ENCODE measurements around the gene PUS7.
A peak's percentile ranks its signal among the peaks of the same experiment; 100 is the strongest.
"Not testable (repeated sequence)": the region's sequence is repeated elsewhere in the genome, so short reads cannot be mapped to it uniquely, and the experiment has no call there.

Gene PUS7

DNA sequence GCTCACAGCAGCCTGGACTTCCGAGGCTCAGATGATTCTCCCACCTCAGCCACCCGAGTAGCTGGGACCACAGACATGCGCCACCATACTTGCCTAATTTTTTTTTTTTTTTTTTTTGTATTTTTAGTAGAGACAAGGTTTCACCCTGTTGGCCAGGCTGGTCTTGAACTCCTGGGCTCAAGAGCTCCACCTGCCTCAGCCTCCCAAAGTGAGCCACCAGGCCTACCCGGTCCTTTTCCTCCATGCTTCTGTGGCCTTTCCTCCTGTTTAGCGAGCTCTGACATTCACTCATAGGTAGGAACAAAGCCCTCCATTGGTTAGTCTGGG lies 83.3 kb downstream of the PUS7 start:
- TF ChIP-seq, protein P1, sequence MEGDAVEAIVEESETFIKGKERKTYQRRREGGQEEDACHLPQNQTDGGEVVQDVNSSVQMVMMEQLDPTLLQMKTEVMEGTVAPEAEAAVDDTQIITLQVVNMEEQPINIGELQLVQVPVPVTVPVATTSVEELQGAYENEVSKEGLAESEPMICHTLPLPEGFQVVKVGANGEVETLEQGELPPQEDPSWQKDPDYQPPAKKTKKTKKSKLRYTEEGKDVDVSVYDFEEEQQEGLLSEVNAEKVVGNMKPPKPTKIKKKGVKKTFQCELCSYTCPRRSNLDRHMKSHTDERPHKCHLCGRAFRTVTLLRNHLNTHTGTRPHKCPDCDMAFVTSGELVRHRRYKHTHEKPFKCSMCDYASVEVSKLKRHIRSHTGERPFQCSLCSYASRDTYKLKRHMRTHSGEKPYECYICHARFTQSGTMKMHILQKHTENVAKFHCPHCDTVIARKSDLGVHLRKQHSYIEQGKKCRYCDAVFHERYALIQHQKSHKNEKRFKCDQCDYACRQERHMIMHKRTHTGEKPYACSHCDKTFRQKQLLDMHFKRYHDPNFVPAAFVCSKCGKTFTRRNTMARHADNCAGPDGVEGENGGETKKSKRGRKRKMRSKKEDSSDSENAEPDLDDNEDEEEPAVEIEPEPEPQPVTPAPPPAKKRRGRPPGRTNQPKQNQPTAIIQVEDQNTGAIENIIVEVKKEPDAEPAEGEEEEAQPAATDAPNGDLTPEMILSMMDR (IDR thresholded peaks at IDR 0.05; ENCODE audit: low read depth, low read length): no peak
- no peak for DNase-seq (ENCODE audit: extremely low read depth, low read depth)

DNA sequence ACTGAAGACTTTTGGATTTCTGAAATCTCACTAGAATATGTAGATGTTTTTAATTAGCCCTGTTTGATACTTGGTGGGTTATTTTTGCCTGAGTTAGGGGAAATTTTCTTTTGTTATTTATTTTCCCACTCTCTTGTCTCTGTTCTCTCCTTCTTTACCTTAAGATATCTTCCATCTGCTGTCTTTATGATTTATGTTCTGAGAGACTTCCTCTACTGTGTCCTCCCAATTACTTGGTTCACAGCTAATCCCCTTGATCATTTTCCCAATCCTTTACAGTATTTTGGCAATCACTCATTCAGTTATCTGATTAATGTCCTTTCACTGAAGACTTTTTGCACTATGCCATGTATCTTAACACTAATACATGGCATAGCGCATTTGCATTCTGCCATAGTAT lies 83.8 kb downstream of the PUS7 start:
- TF ChIP-seq, protein P1 (IDR thresholded peaks at IDR 0.05; ENCODE audit: low read depth, low read length): no peak
- DNase-seq (ENCODE audit: extremely low read depth, low read depth): no peak

DNA sequence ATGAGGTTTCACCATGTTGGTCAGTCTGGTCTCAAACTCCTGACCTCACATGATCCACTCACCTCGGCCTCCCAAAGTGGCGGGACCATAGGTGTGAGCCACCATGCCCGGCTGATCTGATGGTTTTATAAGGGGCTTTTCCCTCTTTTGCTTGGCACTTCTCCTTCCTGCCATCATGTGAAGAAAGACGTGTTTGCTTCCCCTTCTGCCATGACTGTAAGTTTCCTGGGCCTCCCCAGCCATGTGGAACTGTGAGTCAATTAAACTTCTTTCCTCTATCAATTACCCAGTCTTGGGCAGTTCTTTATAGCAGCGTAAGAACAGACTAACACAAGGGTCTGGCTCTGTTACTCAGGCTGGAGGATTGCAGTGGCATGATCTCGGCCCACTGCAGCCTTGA lies 84.7 kb downstream of the PUS7 start:
- not testable (repeated sequence) for DNase-seq (ENCODE audit: extremely low read depth, low read depth)

DNA sequence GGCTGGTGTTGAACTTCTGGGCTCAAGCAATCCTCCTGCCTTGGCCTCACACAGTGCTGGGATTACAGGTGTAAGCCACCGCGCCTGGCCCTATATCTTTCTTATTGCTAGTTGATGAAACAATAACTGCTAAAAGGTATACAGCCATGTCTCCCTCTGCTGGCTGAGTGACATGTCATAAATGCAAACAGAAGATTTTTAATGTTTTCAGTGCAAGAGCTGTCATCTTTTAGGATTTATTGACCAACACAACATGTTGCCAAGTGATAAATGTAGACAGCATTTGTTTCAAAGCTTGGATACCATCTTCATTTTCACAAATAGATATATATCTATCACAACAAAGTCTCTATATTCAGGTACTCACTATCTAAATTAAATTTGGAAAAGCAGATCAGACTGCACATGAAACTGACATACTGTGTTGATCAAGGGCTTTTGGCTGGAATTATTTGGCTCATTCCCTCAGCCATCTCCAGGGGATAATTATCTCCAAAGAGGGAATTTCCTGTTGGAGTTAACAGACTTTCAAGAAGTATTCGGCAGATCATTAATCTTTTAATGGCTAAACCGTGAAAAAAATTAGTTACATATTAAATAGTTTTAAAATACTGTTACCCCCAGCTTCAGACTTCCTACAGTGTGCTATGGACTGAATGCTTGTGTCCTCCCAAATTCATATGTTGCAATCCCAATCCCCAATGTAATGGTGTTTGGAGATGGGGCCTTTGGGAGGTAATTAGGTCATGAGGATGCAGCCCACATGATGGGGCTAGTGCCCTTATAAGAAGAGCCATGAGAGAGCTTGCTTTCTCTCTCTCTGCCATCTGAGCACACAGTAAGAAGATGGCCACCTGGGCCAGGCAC lies 92.1 kb downstream of the PUS7 start:
- DNase-seq (ENCODE audit: extremely low read depth, low read depth): peak; percentile 11
- TF ChIP-seq, protein P1 (IDR thresholded peaks at IDR 0.05; ENCODE audit: low read depth, low read length): peak; percentile 38

- TF ChIP-seq, protein P1 (IDR thresholded peaks at IDR 0.05; ENCODE audit: low read depth, low read length): no peak
- DNase-seq (ENCODE audit: extremely low read depth, low read depth): no peak
Observed at GRCh38 chr7:105426606-105427146, 95.4 kb downstream of the PUS7 start.

DNA sequence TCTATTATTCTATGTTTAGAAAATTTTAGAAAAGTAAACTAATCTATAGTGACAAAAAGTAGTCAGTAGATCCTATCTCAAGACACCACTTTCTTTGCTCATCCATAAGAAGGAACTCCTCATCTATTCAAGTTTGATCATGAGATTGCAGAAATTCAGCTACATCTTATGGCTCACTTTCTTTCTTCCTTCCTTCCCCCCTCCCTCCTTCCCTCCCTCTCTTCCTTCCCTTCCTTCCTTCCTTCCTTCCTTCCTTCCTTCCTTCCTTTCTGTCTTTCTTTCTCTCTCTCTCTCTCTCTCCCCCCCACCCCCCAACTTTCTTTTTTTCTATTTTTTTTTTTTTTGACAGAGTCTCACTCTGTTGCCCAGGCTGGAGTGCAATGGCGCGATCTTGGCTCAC lies 98.1 kb downstream of the PUS7 start:
- no peak for DNase-seq (ENCODE audit: extremely low read depth, low read depth)
- TF ChIP-seq, protein P1 (IDR thresholded peaks at IDR 0.05; ENCODE audit: low read depth, low read length): no peak

DNA sequence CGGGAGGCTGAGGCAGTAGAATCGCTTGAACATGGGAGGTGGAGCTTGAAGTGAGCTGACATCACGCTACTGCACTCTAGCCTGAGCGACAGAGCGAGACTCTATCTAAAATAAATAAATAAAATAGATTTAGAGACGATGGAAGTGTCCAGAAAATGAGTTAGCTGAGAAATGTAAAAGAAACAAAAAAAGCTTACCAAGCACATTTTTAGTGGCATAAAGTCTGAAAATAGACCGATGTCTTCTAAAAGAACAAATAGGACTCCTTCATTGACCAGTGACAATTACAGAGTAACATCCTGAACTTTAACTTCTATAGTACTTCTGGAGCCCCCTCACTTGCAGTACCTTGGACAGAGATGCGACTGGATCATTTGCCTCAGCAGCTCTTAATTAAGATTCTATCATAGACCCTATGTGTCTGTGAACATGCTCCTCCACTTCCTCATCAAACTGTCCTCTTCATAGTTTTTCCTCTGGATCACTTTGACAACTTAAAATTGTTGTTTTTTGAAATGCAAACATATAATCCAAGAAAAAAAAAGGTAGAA lies 108.1 kb downstream of the PUS7 start:
- TF ChIP-seq, protein P1 (IDR thresholded peaks at IDR 0.05; ENCODE audit: low read depth, low read length): no peak
- no peak for DNase-seq (ENCODE audit: extremely low read depth, low read depth)

GRCh38 chr7:105410774-105411173 lies 111.3 kb downstream of the PUS7 start:
- DNase-seq (ENCODE audit: extremely low read depth, low read depth): not testable (repeated sequence)

- not testable (repeated sequence) for DNase-seq (ENCODE audit: extremely low read depth, low read depth)
Observed at GRCh38 chr7:105409775-105410174, 112.3 kb downstream of the PUS7 start.

All from AG09319 (cell line).